Fibroblast of lung (primary cell): ENCODE results near the gene SEMA3E. TPM values are rescaled to one million over a fixed set of nuclear protein-coding genes. Genes with fewer than 3 reads are reported as not detected.
A peak's percentile ranks its signal among the peaks of the same experiment; 100 is the strongest.

Source experiments
- DNase-seq, 2 donors: peaks; one replicate each; pipeline versions ENCODE4 v3.0.0 to v3.0.0-alpha.2; 2010; ENCODE audit warnings: low read depth in 2 of 2
- H2AFZ ChIP-seq: 2 replicates; pipeline ENCODE4 v1.5.1; 2012; ENCODE audit warnings: low read length, control low read depth, inconsistent platforms
- H3K27ac ChIP-seq: 2 replicates; pipeline ENCODE4 v1.5.1; 2011; ENCODE audit warnings: low read length, control low read depth; ENCODE audit not compliant: insufficient read depth
- H3K27me3 ChIP-seq: 2 replicates; pipeline ENCODE4 v1.5.1; 2011; ENCODE audit warnings: mild to moderate bottlenecking, low read length; ENCODE audit not compliant: control insufficient read depth, insufficient read depth
- H3K36me3 ChIP-seq: 2 replicates; pipeline ENCODE4 v1.5.1; 2011; ENCODE audit warnings: low read length; ENCODE audit not compliant: control insufficient read depth, insufficient read depth
- H3K4me1 ChIP-seq: 2 replicates; pipeline ENCODE4 v1.5.1; 2011; ENCODE audit warnings: low read length; ENCODE audit not compliant: control insufficient read depth, insufficient read depth; ENCODE audit errors: extremely low read depth
- H3K4me2 ChIP-seq: 2 replicates; pipeline ENCODE4 v1.5.1; 2011; ENCODE audit warnings: low read length, control low read depth; ENCODE audit not compliant: insufficient read depth; ENCODE audit errors: extremely low read depth
- H3K4me3 ChIP-seq, 4 experiments: fragments of 200-600 bp in 1 of 4; sonication (generic) in 1 of 4; replicated peaks in 1 of 4; 2 replicates each; pipeline ENCODE4 v1.5.1; 2011 to 2016; ENCODE audit warnings: low read length in 4 of 4, low read depth in 3 of 4, mild to moderate bottlenecking in 3 of 4, control low read depth in 2 of 4, inconsistent platforms in 1 of 4, mixed read lengths in 1 of 4; ENCODE audit not compliant: insufficient read depth in 1 of 4; ENCODE audit errors: control extremely low read depth in 1 of 4
- H3K79me2 ChIP-seq: 2 replicates; pipeline ENCODE4 v1.5.1; 2012; ENCODE audit warnings: mild to moderate bottlenecking, low read length, inconsistent platforms; ENCODE audit not compliant: control insufficient read depth, insufficient read depth
- H3K9ac ChIP-seq: 2 replicates; pipeline ENCODE4 v1.5.1; 2011; ENCODE audit warnings: mild to moderate bottlenecking, low read length, control low read depth; ENCODE audit not compliant: insufficient read depth
- H3K9me3 ChIP-seq: 2 replicates; pipeline ENCODE4 v1.5.1; 2012; ENCODE audit warnings: low read depth, low read length; ENCODE audit not compliant: control insufficient read depth, insufficient read depth
- H4K20me1 ChIP-seq: 2 replicates; pipeline ENCODE4 v1.5.1; 2011; ENCODE audit warnings: low read length; ENCODE audit not compliant: control insufficient read depth, insufficient read depth; ENCODE audit errors: extremely low read depth
- CTCF ChIP-seq, 2 donors: IDR thresholded peaks in 1 of 2; conservative IDR thresholded peaks in 1 of 2; 1 replicate in 1 of 2; 2 replicates in 1 of 2; pipeline ENCODE4 v1.5.1; 2011 to 2012; ENCODE audit warnings: low read length in 2 of 2, control low read depth in 1 of 2, inconsistent platforms in 1 of 2, low read depth in 1 of 2, mild to moderate bottlenecking in 1 of 2
- EZH2 ChIP-seq: IDR thresholded peaks from 2 replicates; pipeline ENCODE4 v1.5.1; 2012; ENCODE audit warnings: low read length, control low read depth, mild to moderate bottlenecking; ENCODE audit errors: missing control alignments
- polyA plus RNA-seq, 2 donors: library from polyadenylated mRNA; depleted of rRNA in 1 of 2; stranded (reverse) in 1 of 2; unstranded in 1 of 2; fragments of >200 nt; gene quantifications; 2 replicates each; pipeline ENCODE4 v1.2.1, GENCODE V29; 2011 to 2012; ENCODE audit warnings: missing spikeins in 1 of 2
- total RNA-seq: library from RNA; depleted of rRNA; stranded (reverse); fragments of >200 nt; gene quantifications from 2 replicates; pipeline ENCODE4 v1.2.1, GENCODE V29; 2014

The SEMA3E gene
- total and polyA plus RNA-seq, 2 donors (not counting 1 experiment from before 2014, with no cell fraction given): 1.1 to 2.0 TPM

- no peaks in the 10 kb centered on the region for H3K79me2 ChIP-seq
- H2AFZ ChIP-seq: no peak overlapping the region
- H3K9ac ChIP-seq: no peak overlapping the region
- H3K4me2 ChIP-seq: no peak overlapping the region
- H4K20me1 ChIP-seq: no peaks in the 10 kb centered on the region
- no peaks in the 10 kb centered on the region for H3K27me3 ChIP-seq
- no peak for TF ChIP-seq EZH2
- no peak for TF ChIP-seq CTCF (conservative IDR thresholded peaks at IDR 0.05 in 1 of 2, IDR thresholded peaks at IDR 0.05 in 1 of 2; ENCODE audit: low read depth in 1 of 2, low read length in 2 of 2)
- no peak for DNase-seq
- H3K9me3 ChIP-seq: no peaks in the 10 kb centered on the region
- H3K4me3 ChIP-seq: no peak overlapping the region
- no peaks in the 10 kb centered on the region for H3K36me3 ChIP-seq
- H3K4me1 ChIP-seq: no peaks in the 10 kb centered on the region
- H3K27ac ChIP-seq: no peak overlapping the region
These were observed 161.1 kb downstream of the SEMA3E start for GRCh38 chr7:83487801-83488200.

- TF ChIP-seq CTCF (conservative IDR thresholded peaks at IDR 0.05 in 1 of 2, IDR thresholded peaks at IDR 0.05 in 1 of 2; ENCODE audit: low read depth in 1 of 2, low read length in 2 of 2) (no peak), EZH2 (no peak)
- no peaks in the 10 kb centered on the region for H3K27me3 ChIP-seq
- no peak overlapping the region for H3K9ac ChIP-seq
- H3K4me2 ChIP-seq: no peak overlapping the region
- H3K9me3 ChIP-seq: no peaks in the 10 kb centered on the region
- DNase-seq: peak in 1 of 2 donors; percentile 17
- H3K27ac ChIP-seq: no peak overlapping the region
- H3K4me3 ChIP-seq: no peak overlapping the region
- no peak overlapping the region for H2AFZ ChIP-seq
- no peaks in the 10 kb centered on the region for H4K20me1 ChIP-seq
- H3K79me2 ChIP-seq: no peaks in the 10 kb centered on the region
- no peaks in the 10 kb centered on the region for H3K36me3 ChIP-seq
- H3K4me1 ChIP-seq: no peaks in the 10 kb centered on the region
These were observed 162.0 kb downstream of the SEMA3E start for GRCh38 chr7:83486957-83487356.

- Histone ChIP-seq H3K4me3 (no peak overlapping the region), H3K9me3 (no peaks in the 10 kb centered on the region), H3K79me2 (no peaks in the 10 kb centered on the region), H3K4me2 (no peak overlapping the region), H3K4me1 (no peaks in the 10 kb centered on the region), H3K27me3 (no peaks in the 10 kb centered on the region), H3K27ac (no peak overlapping the region), H3K36me3 (no peaks in the 10 kb centered on the region), H3K9ac (no peak overlapping the region), H4K20me1 (no peaks in the 10 kb centered on the region), H2AFZ (no peak overlapping the region)
- no peak for DNase-seq
- TF ChIP-seq EZH2: no peak
- no peak for TF ChIP-seq CTCF (conservative IDR thresholded peaks at IDR 0.05 in 1 of 2, IDR thresholded peaks at IDR 0.05 in 1 of 2; ENCODE audit: low read depth in 1 of 2, low read length in 2 of 2)
These were observed 162.4 kb downstream of the SEMA3E start for GRCh38 chr7:83486536-83486935.
